Measurements from ENCODE around the gene ARV1.

ARV1 gene

DNA sequence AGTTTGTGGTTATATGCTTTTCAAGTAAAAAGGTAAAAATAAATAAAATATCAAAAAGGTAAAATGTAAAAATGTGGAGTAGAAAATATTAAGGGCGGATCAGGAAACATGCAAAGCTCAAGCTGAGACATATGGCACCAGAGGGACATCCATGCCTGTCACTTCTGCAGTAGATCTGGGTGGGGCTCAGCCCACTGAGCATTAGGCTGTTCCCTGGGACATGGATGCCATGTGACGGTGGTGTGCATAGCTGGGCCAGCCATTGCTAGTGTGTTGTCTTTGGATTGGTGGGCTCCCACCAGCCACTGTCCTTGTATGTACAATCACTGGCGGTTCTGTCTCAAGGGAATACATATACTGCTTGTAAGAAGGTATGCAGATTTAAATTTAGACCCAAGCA, 3.3 kb upstream of the ARV1 start:
- Histone ChIP-seq H3K14ac (ENCODE audit: low read length in 2 of 2) (no peak overlapping the region), H3K4me2 (ENCODE audit: low read length, poor library complexity, severe bottlenecking) (no peak overlapping the region), H2AFZ (ENCODE audit: low read depth, low read length) (no peak overlapping the region), H3K4me1 (ENCODE audit: control insufficient read depth, insufficient read depth, low read depth, low read length) (peaks cover 2% of the 10 kb centered on the region), H3K9ac (ENCODE audit: low read length) (no peak overlapping the region), H2BK12ac (ENCODE audit: low read length in 2 of 2) (no peak overlapping the region), H2BK120ac (ENCODE audit: low read depth, low read length) (no peak overlapping the region), H4K91ac (ENCODE audit: low read length) (peak overlapping the region; percentile 45), H3K18ac (ENCODE audit: low read depth in 1 of 2, low read length in 2 of 2) (no peak overlapping the region), H3K9me3 (ENCODE audit: control insufficient read depth, low read length) (no peaks in the 10 kb centered on the region), H2BK15ac (ENCODE audit: low read depth, poor library complexity, severe bottlenecking) (no peak overlapping the region), H2BK5ac (ENCODE audit: low read depth, low read length, poor library complexity, severe bottlenecking) (no peak overlapping the region), H2AK5ac (ENCODE audit: low read length, severe bottlenecking) (no peak overlapping the region), H3K4me3 (ENCODE audit: insufficient read depth in 1 of 2, low read depth in 1 of 2, low read length in 2 of 2) (no peak overlapping the region), H3K23ac (ENCODE audit: low read length in 2 of 2) (no peak overlapping the region), H4K8ac (ENCODE audit: low read length) (no peak overlapping the region), H3K36me3 (ENCODE audit: control insufficient read depth in 1 of 2, insufficient read depth in 2 of 2, low read depth in 1 of 2, low read length in 2 of 2) (peaks cover 0 to 7% of the 10 kb centered on the region in 2 experiments), H3K27me3 (ENCODE audit: control insufficient read depth in 1 of 2, insufficient read depth in 1 of 2, low read length in 2 of 2) (no peaks in the 10 kb centered on the region), H3K27ac (ENCODE audit: low read length, poor library complexity, severe bottlenecking) (no peak overlapping the region), H3K79me1 (replicated peaks; ENCODE audit: low read length, poor library complexity, severe bottlenecking) (peaks cover 25% of the 10 kb centered on the region), H3K4ac (ENCODE audit: low read depth in 1 of 2, low read length in 2 of 2) (no peak overlapping the region)
- DNase-seq = no peak
- 95% methylated on average over 3 of the region's 3 CpGs for WGBS

- no peaks in the 10 kb centered on the region for H3K9me3 ChIP-seq (ENCODE audit: control insufficient read depth, low read length)
- WGBS = 95% methylated on average over 3 of the region's 4 CpGs
- H4K8ac ChIP-seq (ENCODE audit: low read length) = no peak overlapping the region
- H3K9ac ChIP-seq (ENCODE audit: low read length) = no peak overlapping the region
- H3K4me1 ChIP-seq (ENCODE audit: control insufficient read depth, insufficient read depth, low read depth, low read length) = peaks cover 2% of the 10 kb centered on the region
- no peak overlapping the region for H2BK12ac ChIP-seq (ENCODE audit: low read length in 2 of 2)
- no peak overlapping the region for H2BK120ac ChIP-seq (ENCODE audit: low read depth, low read length)
- no peak overlapping the region for H3K27ac ChIP-seq (ENCODE audit: low read length, poor library complexity, severe bottlenecking)
- H3K4ac ChIP-seq (ENCODE audit: low read depth in 1 of 2, low read length in 2 of 2) = no peak overlapping the region
- no peak overlapping the region for H2AFZ ChIP-seq (ENCODE audit: low read depth, low read length)
- DNase-seq = no peak
- no peak overlapping the region for H2AK5ac ChIP-seq (ENCODE audit: low read length, severe bottlenecking)
- H3K18ac ChIP-seq (ENCODE audit: low read depth in 1 of 2, low read length in 2 of 2) = no peak overlapping the region
- no peak overlapping the region for H2BK5ac ChIP-seq (ENCODE audit: low read depth, low read length, poor library complexity, severe bottlenecking)
- no peak overlapping the region for H3K4me2 ChIP-seq (ENCODE audit: low read length, poor library complexity, severe bottlenecking)
- H2BK15ac ChIP-seq (ENCODE audit: low read depth, poor library complexity, severe bottlenecking) = no peak overlapping the region
- H4K91ac ChIP-seq (ENCODE audit: low read length) = no peak overlapping the region
- no peak overlapping the region for H3K4me3 ChIP-seq (ENCODE audit: insufficient read depth in 1 of 2, low read depth in 1 of 2, low read length in 2 of 2)
- peaks cover 0 to 12% of the 10 kb centered on the region in 2 experiments for H3K36me3 ChIP-seq (ENCODE audit: control insufficient read depth in 1 of 2, insufficient read depth in 2 of 2, low read depth in 1 of 2, low read length in 2 of 2)
- H3K27me3 ChIP-seq (ENCODE audit: control insufficient read depth in 1 of 2, insufficient read depth in 1 of 2, low read length in 2 of 2) = no peaks in the 10 kb centered on the region
- H3K79me1 ChIP-seq (replicated peaks; ENCODE audit: low read length, poor library complexity, severe bottlenecking) = peaks cover 30% of the 10 kb centered on the region
- H3K14ac ChIP-seq (ENCODE audit: low read length in 2 of 2) = no peak overlapping the region
- no peak overlapping the region for H3K23ac ChIP-seq (ENCODE audit: low read length in 2 of 2)
Observed at GRCh38 chr1:230976360-230976759, 2.5 kb upstream of the ARV1 start.

- Histone ChIP-seq H3K18ac (ENCODE audit: low read depth in 1 of 2, low read length in 2 of 2) (no peak overlapping the region), H3K9me3 (ENCODE audit: control insufficient read depth, low read length) (no peaks in the 10 kb centered on the region), H2BK5ac (ENCODE audit: low read depth, low read length, poor library complexity, severe bottlenecking) (no peak overlapping the region), H3K79me1 (replicated peaks; ENCODE audit: low read length, poor library complexity, severe bottlenecking) (peaks cover 27% of the 10 kb centered on the region), H3K23ac (ENCODE audit: low read length in 2 of 2) (no peak overlapping the region), H3K4me3 (ENCODE audit: insufficient read depth in 1 of 2, low read depth in 1 of 2, low read length in 2 of 2) (peak overlapping the region in 1 of 2 experiments; percentile 99), H4K91ac (ENCODE audit: low read length) (no peak overlapping the region), H2BK15ac (ENCODE audit: low read depth, poor library complexity, severe bottlenecking) (no peak overlapping the region), H4K8ac (ENCODE audit: low read length) (no peak overlapping the region), H3K14ac (ENCODE audit: low read length in 2 of 2) (no peak overlapping the region), H3K4me2 (ENCODE audit: low read length, poor library complexity, severe bottlenecking) (no peak overlapping the region), H3K27ac (ENCODE audit: low read length, poor library complexity, severe bottlenecking) (no peak overlapping the region), H2AFZ (ENCODE audit: low read depth, low read length) (no peak overlapping the region), H2BK120ac (ENCODE audit: low read depth, low read length) (no peak overlapping the region), H3K9ac (ENCODE audit: low read length) (peak overlapping the region; percentile 57), H3K4ac (ENCODE audit: low read depth in 1 of 2, low read length in 2 of 2) (no peak overlapping the region), H3K36me3 (ENCODE audit: control insufficient read depth in 1 of 2, insufficient read depth in 2 of 2, low read depth in 1 of 2, low read length in 2 of 2) (peaks cover 0 to 20% of the 10 kb centered on the region in 2 experiments), H3K27me3 (ENCODE audit: control insufficient read depth in 1 of 2, insufficient read depth in 1 of 2, low read length in 2 of 2) (no peaks in the 10 kb centered on the region), H2AK5ac (ENCODE audit: low read length, severe bottlenecking) (no peak overlapping the region), H2BK12ac (ENCODE audit: low read length in 2 of 2) (no peak overlapping the region), H3K4me1 (ENCODE audit: control insufficient read depth, insufficient read depth, low read depth, low read length) (peaks cover 2% of the 10 kb centered on the region)
- no peak for DNase-seq
- WGBS = 96% methylated on average over 14 of the region's 14 CpGs
Observed at GRCh38 chr1:230976825-230977747, 1.8 kb upstream of the ARV1 start.

DNA sequence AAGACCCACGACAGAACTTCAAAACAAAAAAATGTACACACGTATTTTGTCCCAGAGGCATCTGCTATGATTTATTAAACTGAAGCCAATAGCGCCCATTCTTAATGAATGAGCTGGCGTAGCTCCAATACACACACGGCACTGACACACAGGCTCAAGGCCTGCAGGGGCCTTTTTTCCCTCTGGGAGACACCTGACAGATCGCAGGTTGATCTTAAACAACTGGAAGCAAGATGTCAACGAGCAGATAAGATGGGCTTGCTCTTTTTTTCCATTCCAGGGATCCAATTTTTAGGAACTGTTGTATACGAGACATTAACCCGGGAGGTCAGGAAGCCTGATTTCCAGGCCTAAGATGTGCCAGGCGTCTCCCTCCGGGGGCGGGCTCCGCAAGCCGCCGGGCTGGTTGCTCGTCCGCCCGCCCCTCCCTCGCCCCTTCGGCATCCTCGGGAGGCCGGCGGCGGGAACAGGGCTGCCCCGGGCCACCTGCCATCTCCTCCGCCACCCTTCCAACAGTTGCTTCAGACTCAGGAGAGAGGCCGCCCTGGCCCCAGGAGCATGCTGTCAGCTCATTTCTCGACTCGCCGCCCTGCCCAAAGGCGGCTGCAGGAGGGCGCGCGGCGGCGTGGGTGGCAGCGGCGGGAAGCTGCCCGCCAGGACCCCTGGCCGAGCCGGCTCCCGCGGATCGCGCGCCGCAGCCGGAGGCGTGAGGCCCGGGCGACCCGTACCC, 968 bp upstream of the ARV1 start:
- DNase-seq = peak; percentile 24
- Histone ChIP-seq H3K79me1 (replicated peaks; ENCODE audit: low read length, poor library complexity, severe bottlenecking) (peaks cover 27% of the 10 kb centered on the region), H3K23ac (ENCODE audit: low read length in 2 of 2) (no peak overlapping the region), H2BK15ac (ENCODE audit: low read depth, poor library complexity, severe bottlenecking) (peak overlapping the region; percentile 39), H3K9me3 (ENCODE audit: control insufficient read depth, low read length) (no peaks in the 10 kb centered on the region), H3K4ac (ENCODE audit: low read depth in 1 of 2, low read length in 2 of 2) (peak overlapping the region in 1 of 2 experiments; percentile 37), H3K4me2 (ENCODE audit: low read length, poor library complexity, severe bottlenecking) (peak overlapping the region; percentile 90), H2AFZ (ENCODE audit: low read depth, low read length) (peak overlapping the region; percentile 84), H3K4me3 (ENCODE audit: insufficient read depth in 1 of 2, low read depth in 1 of 2, low read length in 2 of 2) (peak overlapping the region; percentile 86 to 99), H2BK120ac (ENCODE audit: low read depth, low read length) (no peak overlapping the region), H3K9ac (ENCODE audit: low read length) (peak overlapping the region; percentile 57), H3K27me3 (ENCODE audit: control insufficient read depth in 1 of 2, insufficient read depth in 1 of 2, low read length in 2 of 2) (no peaks in the 10 kb centered on the region), H3K36me3 (ENCODE audit: control insufficient read depth in 1 of 2, insufficient read depth in 2 of 2, low read depth in 1 of 2, low read length in 2 of 2) (peaks cover 0 to 20% of the 10 kb centered on the region in 2 experiments), H3K4me1 (ENCODE audit: control insufficient read depth, insufficient read depth, low read depth, low read length) (peaks cover 2% of the 10 kb centered on the region), H3K27ac (ENCODE audit: low read length, poor library complexity, severe bottlenecking) (no peak overlapping the region), H2BK5ac (ENCODE audit: low read depth, low read length, poor library complexity, severe bottlenecking) (no peak overlapping the region), H4K91ac (ENCODE audit: low read length) (no peak overlapping the region), H3K18ac (ENCODE audit: low read depth in 1 of 2, low read length in 2 of 2) (peak overlapping the region in 1 of 2 experiments; percentile 29), H4K8ac (ENCODE audit: low read length) (no peak overlapping the region), H3K14ac (ENCODE audit: low read length in 2 of 2) (peak overlapping the region in 1 of 2 experiments; percentile 35), H2BK12ac (ENCODE audit: low read length in 2 of 2) (no peak overlapping the region), H2AK5ac (ENCODE audit: low read length, severe bottlenecking) (no peak overlapping the region)
- 8% methylated on average over 38 of the region's 52 CpGs for WGBS
